Testis (tissue), 2 donors: ENCODE data around the gene AATF.

Experiments
- CTCF ChIP-seq, 3 experiments: fragments of 450-650 bp in 2 of 3; fragments of 200-600 bp in 1 of 3; sonication (generic) in 1 of 3; IDR thresholded peaks; one replicate each; pipeline ENCODE4 v1.5.1; 2016 to 2019; ENCODE audit warnings: antibody characterized with exemption in 3 of 3, mild to moderate bottlenecking in 2 of 3, moderate library complexity in 1 of 3
- POLR2A ChIP-seq: fragments of 450-650 bp; IDR thresholded peaks from one replicate; pipeline ENCODE4 v1.6.1; 2017; ENCODE audit warnings: antibody characterized with exemption, mild to moderate bottlenecking, moderate library complexity

- TF ChIP-seq CTCF (IDR thresholded peaks at IDR 0.05) (no peak), POLR2A (no peak)
These were observed 149.4 kb downstream of the AATF start for GRCh38 chr17:37098152-37098551.
